ENCODE measurements around the gene GPR18.

Gene GPR18

GRCh38 chr13:99258210-99258860, at the start of gene GPR18:
Gene GPR18, minus strand, starts transcription at chr13:99258379. Its CDS starts 2,507 bp downstream, at chr13:99255872.
- no peak for DNase-seq (ENCODE audit: low read depth in 2 of 2, low spot score in 1 of 2)

- peak in 1 of 2 donors; percentile 41 for DNase-seq (ENCODE audit: low read depth in 2 of 2, low spot score in 1 of 2)
These were observed 49.6 kb upstream of the GPR18 start for GRCh38 chr13:99307648-99308339.

- no peak for DNase-seq (ENCODE audit: low read depth in 2 of 2, low spot score in 1 of 2)
These were observed 49.1 kb upstream of the GPR18 start, which contains the start of gene GPR183 for GRCh38 chr13:99307247-99307646. Gene GPR183, minus strand, starts transcription at chr13:99307399. Its CDS starts 11,254 bp downstream, at chr13:99296145.

- no peak for DNase-seq (ENCODE audit: low read depth in 2 of 2, low spot score in 1 of 2)
These were observed 47.4 kb upstream of the GPR18 start for GRCh38 chr13:99305566-99305965.

GRCh38 chr13:99305158-99305557, 47.0 kb upstream of the GPR18 start:
- no peak for DNase-seq (ENCODE audit: low read depth in 2 of 2, low spot score in 1 of 2)

- no peak for DNase-seq (ENCODE audit: low read depth in 2 of 2, low spot score in 1 of 2)
These were observed 46.4 kb upstream of the GPR18 start for GRCh38 chr13:99304541-99304940.

GRCh38 chr13:99303863-99304521, 45.8 kb upstream of the GPR18 start:
- DNase-seq (ENCODE audit: low read depth in 2 of 2, low spot score in 1 of 2): no peak

GRCh38 chr13:99302637-99303505, 44.7 kb upstream of the GPR18 start:
- DNase-seq (ENCODE audit: low read depth in 2 of 2, low spot score in 1 of 2): no peak

GRCh38 chr13:99301913-99302636, 43.9 kb upstream of the GPR18 start:
- no peak for DNase-seq (ENCODE audit: low read depth in 2 of 2, low spot score in 1 of 2)

GRCh38 chr13:99301056-99301838, 43.1 kb upstream of the GPR18 start:
- no peak for DNase-seq (ENCODE audit: low read depth in 2 of 2, low spot score in 1 of 2)

GRCh38 chr13:99299920-99300341, 41.8 kb upstream of the GPR18 start:
- no peak for DNase-seq (ENCODE audit: low read depth in 2 of 2, low spot score in 1 of 2)

GRCh38 chr13:99299256-99299919, 41.2 kb upstream of the GPR18 start:
- DNase-seq (ENCODE audit: low read depth in 2 of 2, low spot score in 1 of 2): no peak

GRCh38 chr13:99298056-99298455, 39.9 kb upstream of the GPR18 start:
- DNase-seq (ENCODE audit: low read depth in 2 of 2, low spot score in 1 of 2): no peak

GRCh38 chr13:99297331-99297730, 39.2 kb upstream of the GPR18 start:
- no peak for DNase-seq (ENCODE audit: low read depth in 2 of 2, low spot score in 1 of 2)

GRCh38 chr13:99296398-99296797, 38.2 kb upstream of the GPR18 start:
- DNase-seq (ENCODE audit: low read depth in 2 of 2, low spot score in 1 of 2): no peak

GRCh38 chr13:99295488-99296252, 37.5 kb upstream of the GPR18 start:
- DNase-seq (ENCODE audit: low read depth in 2 of 2, low spot score in 1 of 2): no peak

GRCh38 chr13:99294958-99295357, 36.8 kb upstream of the GPR18 start:
- no peak for DNase-seq (ENCODE audit: low read depth in 2 of 2, low spot score in 1 of 2)

- no peak for DNase-seq (ENCODE audit: low read depth in 2 of 2, low spot score in 1 of 2)
These were observed 36.0 kb upstream of the GPR18 start for GRCh38 chr13:99294198-99294597.
